ENCODE measurements around the gene DCST2. TPM values are rescaled to one million over a fixed set of nuclear protein-coding genes. Genes with fewer than 3 reads are reported as not detected.
A peak's percentile ranks its signal among the peaks of the same experiment; 100 is the strongest.

Gene DCST2
- total and polyA plus RNA-seq, 11 donors: 0.14 to 0.65 (median 0.35) TPM; not detected in 1

GRCh38 chr1:154972213-154972516 lies 61.4 kb downstream of the DCST2 start:
- H3K27ac ChIP-seq: peak overlapping the region; percentile 89 to 99 (median 99)
- H3K4me3 ChIP-seq: peak overlapping the region in 8 of 12 donors; percentile 66 to 84 (median 78)
- DNase-seq (no peak), ATAC-seq (no peak)
- no peaks in the 10 kb centered on the region for H3K9me3 ChIP-seq
- intact Hi-C loops (cut with DNase I): loop anchor here in 3 of 10 donors (5.0 kb wide), 3 partner anchors 35 to 80 kb away; partner anchors contain the start of genes ADAM15 (in 1 of the 3) and PMVK (in 1 of the 3)
- H3K4me1 ChIP-seq: peaks cover 22 to 78% (median 59%) of the 10 kb centered on the region in 12 donors
- 41 to 52% (median 47%) methylated on average over 3 of the region's 3 CpGs for WGBS, 4 donors
- no peaks in the 10 kb centered on the region for H3K27me3 ChIP-seq
- H3K36me3 ChIP-seq: peaks cover 0 to 25% (median 13%) of the 10 kb centered on the region in 9 donors
- TF ChIP-seq POLR2A (IDR thresholded peaks at IDR 0.05) (no peak), CTCF (IDR thresholded peaks at IDR 0.05) (no peak)

GRCh38 chr1:154971341-154971998 lies 62.1 kb downstream of the DCST2 start:
- DNase-seq (peak in 2 of 5 donors; percentile 65 to 73), ATAC-seq (no peak)
- 20 to 36% (median 25%) methylated on average over 10 of the region's 10 CpGs for WGBS, 4 donors
- Histone ChIP-seq H3K27me3 (no peaks in the 10 kb centered on the region), H3K36me3 (peaks cover 0 to 32% (median 20%) of the 10 kb centered on the region in 9 donors), H3K9me3 (no peaks in the 10 kb centered on the region), H3K27ac (peak overlapping the region; percentile 89 to 99 (median 99)), H3K4me1 (peaks cover 22 to 84% (median 63%) of the 10 kb centered on the region in 12 donors), H3K4me3 (peak overlapping the region in 10 of 12 donors; percentile 25 to 84 (median 58))
- intact Hi-C loops (cut with DNase I): loop anchor here in 4 of 10 donors (2.0 to 5.0 kb wide), 4 partner anchors 29 to 81 kb away; partner anchors contain the start of genes ADAM15 (in 1 of the 4) and PMVK (in 1 of the 4)
- TF ChIP-seq CTCF (IDR thresholded peaks at IDR 0.05): no peak

- peak; percentile 48 to 93 for TF ChIP-seq POLR2A (IDR thresholded peaks at IDR 0.05)
- no peak for TF ChIP-seq CTCF (IDR thresholded peaks at IDR 0.05)
- WGBS, 4 donors: 7 to 16% (median 15%) methylated on average over 13 to 15 of the region's 15 CpGs
- no peaks in the 10 kb centered on the region for H3K9me3 ChIP-seq
- peak; percentile 93 to 97 (median 95) for DNase-seq
- peak; percentile 56 to 77 (median 66) for ATAC-seq
- H3K36me3 ChIP-seq: peaks cover 0 to 39% (median 27%) of the 10 kb centered on the region in 9 donors
- H3K27ac ChIP-seq: peak within 1 kb of the TSS; percentile 89 to 99 (median 99)
- peak within 1 kb of the TSS in 11 of 12 donors; percentile 28 to 84 (median 54) for H3K4me3 ChIP-seq
- intact Hi-C loops (cut with DNase I): loop anchor here in 4 of 10 donors (2.0 to 5.0 kb wide), 4 partner anchors 30 to 82 kb away; partner anchors contain the start of genes ADAM15 (in 1 of the 4) and PMVK (in 1 of the 4)
- peaks cover 22 to 81% (median 57%) of the 10 kb centered on the region in 12 donors for H3K4me1 ChIP-seq
- H3K27me3 ChIP-seq: no peaks in the 10 kb centered on the region
Measured at GRCh38 chr1:154970631-154971340, 62.8 kb downstream of the DCST2 start, which contains the start of gene SHC1. SHC1 (minus strand) TSS chr1:154970747; CDS start chr1:154970526, 221 bp downstream.

Measured in heart left ventricle (tissue), 16 donors.